ENCODE results near the gene LYPLAL1.

GRCh38 chr1:219149009-219149577, 24.6 kb upstream of the LYPLAL1 start:
- TF ChIP-seq RAD21 (IDR thresholded peaks at IDR 0.05 in 1 of 2, conservative IDR thresholded peaks at IDR 0.05 in 1 of 2; ENCODE audit: low read depth in 2 of 2, low read length in 2 of 2) (no peak), SIRT6 (IDR thresholded peaks at IDR 0.05; ENCODE audit: low read length) (no peak), MAX (IDR thresholded peaks at IDR 0.05) (no peak), CTCF (IDR thresholded peaks at IDR 0.05; ENCODE audit: control extremely low read depth in 1 of 3, insufficient read depth in 1 of 3, low read depth in 1 of 3, low read length in 3 of 3) (no peak), EZH2 (IDR thresholded peaks at IDR 0.05; ENCODE audit: low read depth, low read length, severe bottlenecking) (no peak), YY1 (IDR thresholded peaks at IDR 0.05; ENCODE audit: low read depth, low read length) (no peak), ZNF274 (IDR thresholded peaks at IDR 0.05; ENCODE audit: borderline replicate concordance, extremely low read depth, low read length) (no peak), JUND (IDR thresholded peaks at IDR 0.05; ENCODE audit: low read length) (no peak), SUZ12 (IDR thresholded peaks at IDR 0.05; ENCODE audit: low read length) (no peak), TBP (IDR thresholded peaks at IDR 0.05; ENCODE audit: low read depth, low read length) (no peak), POLR2A (IDR thresholded peaks at IDR 0.05; ENCODE audit: control extremely low read depth in 1 of 2, low read depth in 2 of 2, low read length in 2 of 2) (no peak), ATF3 (IDR thresholded peaks at IDR 0.05; ENCODE audit: insufficient read depth, low read depth, low read length) (no peak), KDM4A (IDR thresholded peaks at IDR 0.05; ENCODE audit: low read depth, low read length, severe bottlenecking) (no peak), MAFK (IDR thresholded peaks at IDR 0.05; ENCODE audit: low read depth, low read length) (no peak)

All from H1 (cell line).